HG03342 (cell line): ENCODE measurements around the gene DPM1.

ENCODE experiments used
- ATAC-seq: cut with Tn5 transposase; IDR thresholded peaks from one replicate; pipeline ENCODE4 v1.9.1; 2021; ENCODE audit warnings: mild to moderate bottlenecking, moderate library complexity; ENCODE audit not compliant: unreplicated experiment

Gene DPM1

DNA sequence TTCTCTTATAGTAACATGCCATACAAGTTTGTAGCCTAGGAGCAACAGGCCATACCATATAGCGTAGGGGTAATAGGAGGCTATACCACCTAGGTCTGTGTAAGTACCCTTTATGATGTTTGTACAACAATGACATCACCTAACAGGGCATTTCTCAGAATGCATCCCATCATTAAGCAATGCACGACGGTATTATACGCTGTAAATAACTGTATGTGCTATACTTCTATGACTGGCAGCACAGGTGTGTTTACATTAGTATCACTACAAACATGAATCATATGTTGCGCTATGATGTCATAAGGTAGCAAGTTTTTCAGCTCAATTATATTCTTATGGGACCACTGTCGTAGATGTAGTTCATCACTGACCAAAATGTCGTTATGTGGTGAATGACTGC is 58.1 kb downstream of the DPM1 start:
- no peak for ATAC-seq

GRCh38 chr20:50898475-50898874 is 59.9 kb downstream of the DPM1 start:
- no peak for ATAC-seq

DNA sequence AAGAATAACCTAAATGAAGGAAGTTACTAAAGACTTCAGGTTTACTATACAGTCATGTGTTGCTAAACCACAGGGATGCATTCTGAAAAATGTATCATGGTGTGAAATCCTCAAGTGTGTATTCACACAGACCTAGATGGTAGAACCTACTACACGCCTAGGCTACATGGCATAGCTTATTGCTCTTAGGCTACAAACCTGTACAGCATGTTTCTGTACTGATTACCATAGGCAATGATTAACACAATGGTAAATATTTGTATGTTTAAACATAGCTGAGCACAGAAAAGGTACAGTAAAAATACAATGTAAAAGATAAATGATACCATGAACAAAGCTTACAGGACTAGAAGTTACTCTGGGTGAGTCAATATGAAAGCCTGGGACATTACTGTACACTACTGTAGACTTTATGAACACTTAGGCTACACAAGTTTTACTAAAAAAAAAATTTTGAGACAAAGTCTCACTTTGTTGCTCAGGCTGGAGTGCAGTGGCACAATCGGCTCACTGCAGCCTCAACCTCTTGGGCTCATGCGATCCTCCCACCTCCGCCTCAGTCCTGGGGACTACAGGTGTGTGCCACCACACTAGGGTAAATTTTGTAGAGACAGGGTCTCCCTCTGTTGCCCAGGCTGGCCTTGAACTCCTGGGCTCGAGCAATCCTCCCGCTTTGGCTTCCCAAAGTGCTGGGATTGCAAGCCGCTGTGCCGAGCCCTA is 63.1 kb downstream of the DPM1 start:
- no peak for ATAC-seq

DNA sequence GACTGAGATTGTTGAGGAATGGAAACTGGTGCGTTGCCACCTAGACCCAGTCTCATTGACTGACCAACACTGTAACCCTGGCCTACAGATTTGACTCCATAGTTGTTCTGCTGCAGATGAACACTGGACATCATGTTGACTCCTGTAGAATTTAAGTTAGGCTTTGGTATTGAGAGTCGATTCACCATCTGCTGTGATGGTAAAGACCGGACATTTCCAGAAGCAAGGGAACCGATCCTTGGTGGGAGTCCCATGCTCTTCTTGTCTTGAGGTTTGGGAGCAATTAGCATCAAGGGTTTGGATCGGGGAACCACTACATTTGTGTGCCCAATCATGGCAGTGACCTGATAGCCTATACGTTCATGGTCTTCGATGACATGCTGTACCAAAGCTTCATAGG is 64.7 kb downstream of the DPM1 start:
- ATAC-seq = no peak

DNA sequence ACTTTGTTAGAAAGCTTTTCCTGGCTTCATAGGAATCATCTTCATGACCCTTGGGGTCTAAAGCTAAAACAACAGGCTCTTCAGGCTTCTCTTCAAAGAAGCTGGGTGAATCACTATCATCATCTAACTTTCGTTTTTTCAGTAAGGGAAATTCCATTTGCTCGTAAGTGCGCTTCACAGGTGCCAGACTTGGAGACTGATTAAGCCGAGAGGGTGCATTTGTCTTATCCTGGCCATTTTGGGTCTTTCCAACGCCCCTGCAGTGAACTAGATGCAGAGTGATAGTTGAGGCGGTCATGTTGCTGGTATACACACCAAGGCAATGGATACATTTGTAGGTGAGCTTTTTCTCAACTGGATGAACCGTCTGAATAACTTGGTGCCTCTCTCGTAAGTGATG is 65.9 kb downstream of the DPM1 start:
- ATAC-seq = no peak

DNA sequence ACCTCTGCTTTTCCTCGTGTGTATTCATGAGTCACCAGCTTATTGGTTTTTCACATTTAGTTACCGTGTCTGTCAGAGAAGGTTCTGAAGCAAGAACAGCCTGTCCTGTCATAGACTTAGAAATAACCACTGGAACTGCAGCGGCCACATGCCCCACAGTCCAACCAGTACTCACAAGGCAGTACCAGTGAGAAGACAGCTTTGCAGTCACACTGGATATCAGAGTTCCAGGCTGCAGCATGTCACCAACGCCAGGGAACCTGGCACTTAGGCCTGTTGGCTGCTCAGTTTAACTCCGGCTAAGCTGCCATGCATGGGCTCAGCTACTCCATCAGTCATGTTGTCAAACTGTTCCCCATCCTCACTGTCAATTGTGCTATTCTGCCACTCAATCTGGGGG is 67.2 kb downstream of the DPM1 start:
- no peak for ATAC-seq

DNA sequence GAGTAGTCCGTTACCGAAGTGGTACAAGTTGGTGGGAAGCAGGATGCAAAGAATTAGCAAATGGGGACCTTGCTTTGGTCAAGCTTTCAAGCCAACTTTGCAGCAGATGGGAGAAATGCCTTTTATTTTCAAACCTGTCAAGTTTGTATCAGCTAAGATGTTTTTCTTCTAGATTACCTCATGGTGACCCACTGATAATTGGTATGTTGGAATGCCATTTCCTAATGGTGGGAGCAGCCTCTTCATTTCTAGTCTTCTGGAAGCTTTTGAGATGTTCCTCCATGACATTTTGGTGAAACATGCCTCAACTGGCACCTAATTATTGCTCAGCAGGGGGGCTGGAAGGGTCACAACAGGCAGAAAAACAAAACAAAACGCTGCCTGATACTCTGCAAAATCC is 70.8 kb downstream of the DPM1 start:
- ATAC-seq = no peak

DNA sequence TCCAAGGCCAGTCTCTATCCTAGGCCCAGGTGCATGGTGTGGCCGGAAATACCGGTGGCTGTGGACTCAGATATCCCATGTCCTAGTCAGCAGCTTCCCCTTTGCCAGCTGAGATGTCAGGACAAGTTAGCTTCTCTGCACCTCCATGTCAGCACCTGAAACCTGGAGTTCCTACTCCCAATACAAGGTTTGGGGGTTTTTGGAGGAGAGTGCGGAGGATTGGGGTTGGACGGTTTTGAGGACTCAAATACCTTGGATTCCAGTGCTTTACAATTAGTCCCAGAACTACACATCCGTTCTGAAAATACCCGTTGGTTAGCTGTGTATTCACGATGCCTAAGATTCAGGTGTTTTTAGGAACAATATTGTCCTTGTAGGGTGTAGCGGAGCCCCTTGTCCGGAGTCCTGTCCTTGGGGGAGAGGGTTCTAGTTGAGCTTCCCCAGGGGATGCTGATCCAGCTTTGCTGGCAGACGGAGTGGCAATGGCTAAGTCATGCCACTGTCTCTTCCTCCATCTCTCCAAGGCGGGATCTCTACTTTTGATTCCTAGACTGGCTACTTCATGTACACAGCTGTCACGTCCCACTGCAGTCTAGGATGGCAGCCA is 72.0 kb downstream of the DPM1 start:
- ATAC-seq = no peak

GRCh38 chr20:50885781-50886180 is 72.6 kb downstream of the DPM1 start:
- no peak for ATAC-seq

- ATAC-seq = no peak
Observed at GRCh38 chr20:50885068-50885467, 73.3 kb downstream of the DPM1 start.
